ENCODE results near the gene HIGD1B. TPM values are rescaled to one million over a fixed set of nuclear protein-coding genes. Genes with fewer than 3 reads are reported as not detected.

The HIGD1B gene
- total RNA-seq, 4 donors from 2014 or later = 3.3 to 7.4 (median 4.9) TPM

DNA sequence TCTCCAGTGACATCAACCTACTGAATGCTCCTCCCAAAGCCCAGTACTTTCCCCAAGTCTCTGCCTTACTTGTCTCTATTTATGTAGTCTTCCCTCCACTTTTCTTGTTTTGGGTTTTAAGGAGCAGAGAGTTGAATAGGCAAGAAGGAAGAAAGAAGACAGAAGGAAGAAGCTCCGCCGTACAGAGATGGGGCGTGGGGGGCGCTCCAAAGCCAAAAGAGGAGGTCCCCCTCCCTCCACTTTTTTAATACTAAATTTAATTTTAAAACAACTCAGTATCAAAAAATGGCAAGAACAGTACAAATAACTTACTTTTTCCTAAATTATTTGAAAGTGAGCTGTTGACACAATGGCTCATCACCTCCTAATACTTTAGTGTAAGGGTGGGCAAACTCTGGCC, 47.0 kb downstream of the HIGD1B start:
- peaks cover 14 to 29% (median 23%) of the 10 kb centered on the region in 4 donors for H3K4me1 ChIP-seq
- H3K27me3 ChIP-seq = no peaks in the 10 kb centered on the region
- peaks cover 17 to 45% (median 34%) of the 10 kb centered on the region in 4 donors for H3K36me3 ChIP-seq
- no peak for TF ChIP-seq EP300 (IDR thresholded peaks at IDR 0.05)
- TF ChIP-seq CTCF (IDR thresholded peaks at IDR 0.05) = no peak
- TF ChIP-seq POLR2AphosphoS5 (IDR thresholded peaks at IDR 0.05) = no peak
- TF ChIP-seq POLR2A (IDR thresholded peaks at IDR 0.05; ENCODE audit: low read depth) = no peak
- intact Hi-C loops (cut with DNase I) = no loop called here
- H3K4me3 ChIP-seq = no peak overlapping the region
- no peak for DNase-seq (ENCODE audit: extremely low spot score)
- WGBS = 90% methylated on average over 4 of the region's 4 CpGs
- H3K27ac ChIP-seq (replicated peaks in 1 of 4) = no peak overlapping the region
- H3K9me3 ChIP-seq = no peaks in the 10 kb centered on the region

DNA sequence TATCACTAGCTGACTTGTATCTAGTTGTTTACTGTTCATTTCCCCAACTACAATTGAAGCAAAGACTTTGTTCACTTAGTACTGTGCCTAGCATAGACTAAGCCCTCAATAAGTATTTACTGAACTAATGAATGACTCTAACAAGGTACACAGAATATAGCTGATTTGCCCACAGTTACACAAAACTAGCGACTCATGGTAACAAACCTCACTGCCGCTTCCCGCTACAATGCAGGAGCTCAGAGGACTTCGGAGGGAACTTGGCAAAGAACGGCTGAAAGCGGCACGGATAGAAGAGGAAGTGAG, 51.0 kb downstream of the HIGD1B start:
- no peak for DNase-seq (ENCODE audit: extremely low spot score)
- Histone ChIP-seq H3K4me3 (peak overlapping the region; percentile 58 to 80 (median 74)), H3K27ac (replicated peaks in 1 of 4) (peak overlapping the region; percentile 88 to 94 (median 91)), H3K36me3 (peaks cover 5 to 15% (median 7%) of the 10 kb centered on the region in 4 donors), H3K9me3 (no peaks in the 10 kb centered on the region), H3K27me3 (no peaks in the 10 kb centered on the region), H3K4me1 (peaks cover 23 to 49% (median 39%) of the 10 kb centered on the region in 4 donors)
- TF ChIP-seq EP300 (IDR thresholded peaks at IDR 0.05) (no peak), POLR2A (IDR thresholded peaks at IDR 0.05; ENCODE audit: low read depth) (no peak), POLR2AphosphoS5 (IDR thresholded peaks at IDR 0.05) (no peak), CTCF (IDR thresholded peaks at IDR 0.05) (no peak)
- intact Hi-C loops (cut with DNase I) = no loop called here
- whole genome bisulfite sequencing = 0% methylated on average over 3 of the region's 7 CpGs

GRCh38 chr17:44899074-44899782, 51.5 kb downstream of the HIGD1B start, which contains the start of gene EFTUD2:
EFTUD2 (minus strand) TSS chr17:44899445; CDS start chr17:44894521, 4,924 bp downstream.
- Histone ChIP-seq H3K27me3 (no peaks in the 10 kb centered on the region), H3K4me3 (peak within 1 kb of the TSS; percentile 58 to 80 (median 74)), H3K27ac (replicated peaks in 1 of 4) (peak within 1 kb of the TSS; percentile 88 to 94 (median 91)), H3K9me3 (no peaks in the 10 kb centered on the region), H3K4me1 (peaks cover 23 to 49% (median 39%) of the 10 kb centered on the region in 4 donors), H3K36me3 (peaks cover 0 to 10% (median 2%) of the 10 kb centered on the region in 4 donors)
- peak; percentile 99 for DNase-seq (ENCODE audit: extremely low spot score)
- peak in 1 of 3 experiments; percentile 32 for TF ChIP-seq CTCF (IDR thresholded peaks at IDR 0.05)
- TF ChIP-seq POLR2A (IDR thresholded peaks at IDR 0.05; ENCODE audit: low read depth) = no peak
- no peak for TF ChIP-seq EP300 (IDR thresholded peaks at IDR 0.05)
- peak; percentile 80 to 91 for TF ChIP-seq POLR2AphosphoS5 (IDR thresholded peaks at IDR 0.05)
- intact Hi-C loops (cut with DNase I) = no loop called here
- WGBS = under 1% methylated on average over 45 of the region's 54 CpGs

Small RNAs within 50 kb of the gene (small RNA-seq; reads per million reads assigned to genes)
- 0 reads per million in 3 donors for gene RN7SL405P

Other genes starting within 250 kb of the HIGD1B start
- under 1 TPM in 1 of 4 donors, not detected in 3; 0.13 TPM for gene MEIOC, start 191.4 kb upstream of the HIGD1B start, total RNA-seq
- 10 to 100 TPM; 15.2 to 20.2 (median 15.9) TPM for gene CCDC43, start 158.1 kb upstream of the HIGD1B start, total RNA-seq
- 1 to 10 TPM; 3.7 to 7.5 (median 5.2) TPM for gene DBF4B, start 139.2 kb upstream of the HIGD1B start, total RNA-seq
- gene ADAM11, start 88.9 kb upstream of the HIGD1B start, total RNA-seq = under 1 TPM; under 0.01 to 0.98 (median 0.64) TPM
- 10 to 100 TPM; 26.5 to 61.9 (median 37.4) TPM for gene GJC1, start 17.6 kb upstream of the HIGD1B start, total RNA-seq
- 10 to 100 TPM; 46.0 to 49.7 (median 48.3) TPM for gene EFTUD2, start 51.6 kb downstream of the HIGD1B start, total RNA-seq
- 1 to 10 TPM in 2 of 4 donors, not detected in 2; 1.2 to 2.8 TPM for gene GFAP, start 67.6 kb downstream of the HIGD1B start, total RNA-seq
- under 1 TPM in 1 of 4 donors, not detected in 3; 0.17 TPM for gene KIF18B, start 99.9 kb downstream of the HIGD1B start, total RNA-seq
- gene C1QL1, start 120.4 kb downstream of the HIGD1B start, total RNA-seq = 10 to 100 TPM in 1 of 4 donors, 1 to 10 TPM in 3; 3.7 to 10.1 (median 6.3) TPM
- gene DCAKD, start 203.7 kb downstream of the HIGD1B start, total RNA-seq = 10 to 100 TPM; 50.3 to 68.8 (median 57.9) TPM
- gene NMT1, start 213.4 kb downstream of the HIGD1B start, total RNA-seq = 10 to 100 TPM; 58.5 to 79.3 (median 65.1) TPM

All from esophagus muscularis mucosa (tissue), 4 donors.